Gastrocnemius medialis (tissue), 4 donors: ENCODE data around the gene STK35.

Experiments
- POLR2A ChIP-seq, 2 donors: fragments of 450-650 bp; IDR thresholded peaks; one replicate each; pipeline ENCODE4 v1.6.1; 2017; ENCODE audit warnings: antibody characterized with exemption in 2 of 2, mild to moderate bottlenecking in 2 of 2, moderate library complexity in 2 of 2
- TF ChIP-seq, protein P1 (sequence below), 5 experiments: fragments of 450-650 bp in 3 of 5; fragments of 200-600 bp in 2 of 5; sonication (generic) in 2 of 5; IDR thresholded peaks in 4 of 5; conservative IDR thresholded peaks in 1 of 5; 1 replicate in 4 of 5; 2 replicates in 1 of 5; pipeline ENCODE4 v1.5.1; 2016 to 2019; ENCODE audit warnings: antibody characterized with exemption in 5 of 5, mild to moderate bottlenecking in 3 of 5, moderate library complexity in 3 of 5

DNA sequence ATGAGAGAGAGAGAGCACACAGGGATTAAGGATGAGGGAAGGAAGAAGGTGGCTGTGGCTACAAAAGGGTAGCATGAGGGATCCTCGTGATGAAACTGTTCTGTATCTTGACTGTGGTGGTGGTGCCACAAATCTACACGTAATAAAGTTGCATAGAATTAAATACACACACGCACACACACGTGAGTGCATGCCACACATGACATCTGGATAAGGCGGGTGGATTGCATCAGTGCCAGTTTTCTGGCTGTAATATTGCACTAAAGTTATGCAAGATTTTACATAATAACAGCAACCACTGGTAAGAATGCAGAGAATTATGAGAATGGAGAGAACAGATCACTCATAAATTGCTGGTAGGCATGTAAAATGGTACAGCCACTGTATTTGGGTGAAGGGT, 16.9 kb upstream of the STK35 start:
- TF ChIP-seq, protein P1, sequence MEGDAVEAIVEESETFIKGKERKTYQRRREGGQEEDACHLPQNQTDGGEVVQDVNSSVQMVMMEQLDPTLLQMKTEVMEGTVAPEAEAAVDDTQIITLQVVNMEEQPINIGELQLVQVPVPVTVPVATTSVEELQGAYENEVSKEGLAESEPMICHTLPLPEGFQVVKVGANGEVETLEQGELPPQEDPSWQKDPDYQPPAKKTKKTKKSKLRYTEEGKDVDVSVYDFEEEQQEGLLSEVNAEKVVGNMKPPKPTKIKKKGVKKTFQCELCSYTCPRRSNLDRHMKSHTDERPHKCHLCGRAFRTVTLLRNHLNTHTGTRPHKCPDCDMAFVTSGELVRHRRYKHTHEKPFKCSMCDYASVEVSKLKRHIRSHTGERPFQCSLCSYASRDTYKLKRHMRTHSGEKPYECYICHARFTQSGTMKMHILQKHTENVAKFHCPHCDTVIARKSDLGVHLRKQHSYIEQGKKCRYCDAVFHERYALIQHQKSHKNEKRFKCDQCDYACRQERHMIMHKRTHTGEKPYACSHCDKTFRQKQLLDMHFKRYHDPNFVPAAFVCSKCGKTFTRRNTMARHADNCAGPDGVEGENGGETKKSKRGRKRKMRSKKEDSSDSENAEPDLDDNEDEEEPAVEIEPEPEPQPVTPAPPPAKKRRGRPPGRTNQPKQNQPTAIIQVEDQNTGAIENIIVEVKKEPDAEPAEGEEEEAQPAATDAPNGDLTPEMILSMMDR (IDR thresholded peaks at IDR 0.05 in 4 of 5, conservative IDR thresholded peaks at IDR 0.05 in 1 of 5), result no peak
- no peak for TF ChIP-seq POLR2A (IDR thresholded peaks at IDR 0.05)
